ENCODE measurements around the gene CPA5.

Gene CPA5, protein sequence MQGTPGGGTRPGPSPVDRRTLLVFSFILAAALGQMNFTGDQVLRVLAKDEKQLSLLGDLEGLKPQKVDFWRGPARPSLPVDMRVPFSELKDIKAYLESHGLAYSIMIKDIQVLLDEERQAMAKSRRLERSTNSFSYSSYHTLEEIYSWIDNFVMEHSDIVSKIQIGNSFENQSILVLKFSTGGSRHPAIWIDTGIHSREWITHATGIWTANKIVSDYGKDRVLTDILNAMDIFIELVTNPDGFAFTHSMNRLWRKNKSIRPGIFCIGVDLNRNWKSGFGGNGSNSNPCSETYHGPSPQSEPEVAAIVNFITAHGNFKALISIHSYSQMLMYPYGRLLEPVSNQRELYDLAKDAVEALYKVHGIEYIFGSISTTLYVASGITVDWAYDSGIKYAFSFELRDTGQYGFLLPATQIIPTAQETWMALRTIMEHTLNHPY

DNA sequence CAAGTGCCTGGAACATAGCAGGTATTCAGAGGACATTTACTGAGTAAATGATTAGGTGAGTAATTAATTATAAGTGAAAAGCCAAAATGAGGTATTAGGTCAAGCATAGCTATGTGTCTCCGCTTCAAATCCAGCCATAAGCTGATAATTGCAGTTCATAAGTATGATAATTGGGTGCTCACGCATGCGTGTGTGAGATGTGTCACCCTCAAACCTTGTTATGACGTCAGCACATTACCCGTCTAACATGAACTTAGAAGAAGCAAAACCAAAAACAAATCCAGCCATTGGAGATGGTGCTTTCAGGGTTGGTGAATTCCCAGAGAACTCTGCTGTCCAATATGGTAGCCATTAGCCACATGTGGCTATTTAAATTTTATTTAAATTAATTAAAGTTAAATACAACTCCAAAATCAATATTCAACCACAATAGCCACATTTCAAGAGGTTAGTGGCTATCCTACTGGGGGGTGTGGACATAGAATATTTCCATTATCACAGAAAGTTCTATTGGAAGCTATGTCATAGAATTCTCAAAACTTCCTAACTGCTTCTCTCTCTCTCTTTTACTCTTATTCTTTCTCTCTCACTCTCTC lies at the start of gene CPA5:
Gene CPA5, plus strand, starts transcription at position 546 of the 596 bp plus-strand sequence. CDS start 1,670 bp downstream, outside the sequence.
- Histone ChIP-seq H3K36me3 (ENCODE audit: control insufficient read depth, low read depth, low read length) (no peaks in the 10 kb centered on the region), H3K4me3 (ENCODE audit: low read length) (peak within 1 kb of the TSS; percentile 0), H3K27ac (ENCODE audit: low read length) (no peak within 1 kb of the TSS), H3K9ac (ENCODE audit: low read length) (no peak within 1 kb of the TSS), H3K4me1 (ENCODE audit: control insufficient read depth, low read depth, low read length) (peaks cover 15% of the 10 kb centered on the region), H3K27me3 (ENCODE audit: control insufficient read depth, insufficient read depth, low read length) (no peaks in the 10 kb centered on the region), H3K9me3 (ENCODE audit: control insufficient read depth, low read depth, low read length) (no peaks in the 10 kb centered on the region)

DNA sequence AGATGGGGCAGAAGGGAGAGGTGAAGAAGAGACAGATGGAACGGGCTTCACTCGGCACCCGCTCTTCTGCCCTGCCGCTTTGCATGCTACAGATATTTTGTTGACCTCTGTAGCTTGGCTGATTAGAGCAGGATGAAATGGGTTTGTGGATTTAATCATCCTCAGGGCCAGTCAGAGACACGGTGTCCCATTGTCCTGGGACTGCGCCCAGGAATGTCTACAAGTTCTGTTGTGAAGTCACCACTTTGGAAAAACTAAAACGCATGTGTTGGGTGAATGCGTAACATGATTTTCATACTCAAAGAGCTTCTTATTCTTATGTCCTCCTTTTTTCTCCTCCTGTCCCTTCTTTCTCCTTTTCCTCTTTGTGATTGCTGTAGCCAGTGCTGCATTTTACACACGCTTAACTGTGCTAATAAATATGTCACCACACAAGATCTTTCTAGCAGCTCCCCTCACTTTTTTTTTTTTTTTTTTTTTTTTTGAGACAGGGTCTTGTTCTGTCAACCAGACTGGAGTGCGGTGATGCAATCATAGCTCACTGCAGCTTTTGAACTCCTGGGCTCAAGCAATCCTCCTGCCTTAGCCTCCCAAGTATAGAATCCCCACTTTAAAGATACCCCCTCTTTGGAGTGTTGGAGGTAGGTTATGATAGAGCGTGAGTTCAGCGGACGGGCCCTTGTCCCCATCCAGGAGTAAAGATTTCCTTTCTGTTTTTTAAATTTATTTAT lies 48.2 kb upstream of the CPA5 start:
- no peak overlapping the region for H3K4me3 ChIP-seq (ENCODE audit: low read length)
- H3K27me3 ChIP-seq (ENCODE audit: control insufficient read depth, insufficient read depth, low read length): no peaks in the 10 kb centered on the region
- no peaks in the 10 kb centered on the region for H3K9me3 ChIP-seq (ENCODE audit: control insufficient read depth, low read depth, low read length)
- H3K36me3 ChIP-seq (ENCODE audit: control insufficient read depth, low read depth, low read length): no peaks in the 10 kb centered on the region
- H3K27ac ChIP-seq (ENCODE audit: low read length): no peak overlapping the region
- no peak overlapping the region for H3K9ac ChIP-seq (ENCODE audit: low read length)
- no peaks in the 10 kb centered on the region for H3K4me1 ChIP-seq (ENCODE audit: control insufficient read depth, low read depth, low read length)

DNA sequence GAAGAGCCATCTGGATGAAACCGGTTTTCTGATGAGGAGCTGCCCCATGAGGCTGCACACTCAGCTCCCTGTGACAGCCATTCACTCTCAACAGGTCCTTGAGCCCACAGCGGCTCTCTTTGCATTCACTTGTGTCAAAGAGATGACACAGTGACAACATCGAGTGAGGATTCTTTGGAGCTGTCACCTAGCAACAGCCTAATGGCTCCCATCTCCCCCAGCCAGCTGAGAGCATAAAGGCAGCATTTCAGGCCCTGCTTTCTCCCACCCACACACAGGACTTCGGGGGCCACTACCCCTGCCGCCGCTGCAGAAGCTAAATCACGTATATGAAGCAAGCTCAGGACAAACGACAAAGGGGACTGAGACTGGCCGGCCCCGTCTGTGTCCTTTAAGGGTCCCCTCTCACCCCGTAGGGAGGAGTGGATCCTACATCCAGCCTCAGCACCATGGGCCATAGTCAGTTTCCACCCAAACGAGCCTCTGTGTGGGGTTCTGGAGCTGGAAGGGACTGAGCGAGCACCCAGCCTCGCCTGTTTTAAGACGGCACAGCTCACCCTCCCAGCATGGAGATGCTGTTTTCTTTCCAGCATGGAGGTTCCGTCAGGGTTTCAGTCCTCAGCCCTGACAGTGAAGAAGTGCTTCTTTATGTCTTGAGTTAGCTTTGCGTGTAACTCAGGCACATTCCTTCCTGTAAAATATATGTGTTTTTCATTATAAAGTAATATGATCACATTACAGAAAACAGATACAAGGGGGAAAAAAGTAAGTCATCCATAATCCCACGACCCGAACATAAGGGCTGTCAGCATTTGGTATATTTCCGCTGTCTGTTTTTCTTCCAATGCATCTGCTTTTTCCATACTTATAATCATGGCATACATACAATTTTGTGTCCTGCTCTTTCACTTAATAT lies 46.7 kb upstream of the CPA5 start:
- Histone ChIP-seq H3K4me3 (ENCODE audit: low read length) (no peak overlapping the region), H3K36me3 (ENCODE audit: control insufficient read depth, low read depth, low read length) (no peaks in the 10 kb centered on the region), H3K4me1 (ENCODE audit: control insufficient read depth, low read depth, low read length) (no peaks in the 10 kb centered on the region), H3K27me3 (ENCODE audit: control insufficient read depth, insufficient read depth, low read length) (no peaks in the 10 kb centered on the region), H3K27ac (ENCODE audit: low read length) (no peak overlapping the region), H3K9me3 (ENCODE audit: control insufficient read depth, low read depth, low read length) (no peaks in the 10 kb centered on the region), H3K9ac (ENCODE audit: low read length) (no peak overlapping the region)

DNA sequence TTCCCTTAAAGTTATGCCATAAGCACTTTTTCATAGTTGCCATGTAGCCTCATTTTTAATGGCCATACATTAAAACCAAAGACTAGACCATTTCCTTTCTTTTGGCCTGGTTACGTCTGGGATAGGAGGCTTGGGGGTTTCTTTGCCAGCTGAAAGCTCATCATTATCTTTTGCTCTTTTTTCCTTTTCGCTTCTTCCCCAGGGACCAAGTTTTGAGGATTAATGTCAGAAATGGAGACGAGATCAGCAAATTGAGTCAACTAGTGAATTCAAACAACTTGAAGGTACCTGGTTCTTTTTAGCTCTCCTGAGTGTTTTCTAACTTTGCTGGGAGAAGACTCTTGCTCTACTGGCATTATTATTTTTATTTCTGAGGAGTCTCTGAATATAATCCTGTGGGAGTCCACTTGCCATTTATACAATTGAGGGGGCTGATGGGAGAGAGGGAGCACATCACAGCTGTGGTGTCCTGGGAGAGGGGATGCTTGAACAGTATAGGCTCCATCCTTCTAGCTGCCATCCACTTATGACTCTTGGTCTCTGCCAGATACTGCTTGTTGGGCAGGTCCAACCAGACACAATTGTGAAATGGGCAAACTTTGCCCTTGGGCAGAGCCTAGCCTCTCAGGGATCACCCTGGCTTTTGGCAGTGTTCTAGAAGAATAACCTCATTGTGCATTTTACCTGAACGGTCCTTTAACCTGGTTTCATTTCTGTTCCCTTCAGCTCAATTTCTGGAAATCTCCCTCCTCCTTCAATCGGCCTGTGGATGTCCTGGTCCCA lies 45.9 kb upstream of the CPA5 start:
- H3K27me3 ChIP-seq (ENCODE audit: control insufficient read depth, insufficient read depth, low read length): no peaks in the 10 kb centered on the region
- H3K4me3 ChIP-seq (ENCODE audit: low read length): no peak overlapping the region
- no peak overlapping the region for H3K9ac ChIP-seq (ENCODE audit: low read length)
- H3K4me1 ChIP-seq (ENCODE audit: control insufficient read depth, low read depth, low read length): no peaks in the 10 kb centered on the region
- H3K9me3 ChIP-seq (ENCODE audit: control insufficient read depth, low read depth, low read length): no peaks in the 10 kb centered on the region
- H3K36me3 ChIP-seq (ENCODE audit: control insufficient read depth, low read depth, low read length): no peaks in the 10 kb centered on the region
- no peak overlapping the region for H3K27ac ChIP-seq (ENCODE audit: low read length)

DNA sequence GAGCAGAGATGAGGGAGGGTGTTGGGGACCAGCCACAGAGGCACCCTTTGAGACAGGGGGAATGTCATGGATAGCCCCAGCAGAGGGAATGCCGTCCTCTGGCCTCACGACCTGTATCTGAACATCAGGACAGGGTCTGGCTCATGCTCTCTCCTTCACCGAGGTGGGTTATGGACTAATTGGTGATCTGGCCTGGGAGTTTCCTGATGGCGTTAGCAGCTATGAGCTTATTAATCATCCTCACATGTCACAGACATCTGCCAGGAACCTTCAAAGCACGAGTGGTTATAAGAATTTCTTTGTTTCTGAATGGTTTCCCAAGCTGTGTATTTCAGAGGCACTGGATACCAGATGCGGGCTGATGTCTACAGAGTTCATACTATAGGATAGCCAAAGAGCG lies 44.8 kb upstream of the CPA5 start:
- Histone ChIP-seq H3K4me1 (ENCODE audit: control insufficient read depth, low read depth, low read length) (no peaks in the 10 kb centered on the region), H3K9ac (ENCODE audit: low read length) (no peak overlapping the region), H3K36me3 (ENCODE audit: control insufficient read depth, low read depth, low read length) (no peaks in the 10 kb centered on the region), H3K9me3 (ENCODE audit: control insufficient read depth, low read depth, low read length) (no peaks in the 10 kb centered on the region), H3K4me3 (ENCODE audit: low read length) (no peak overlapping the region), H3K27ac (ENCODE audit: low read length) (no peak overlapping the region), H3K27me3 (ENCODE audit: control insufficient read depth, insufficient read depth, low read length) (no peaks in the 10 kb centered on the region)

DNA sequence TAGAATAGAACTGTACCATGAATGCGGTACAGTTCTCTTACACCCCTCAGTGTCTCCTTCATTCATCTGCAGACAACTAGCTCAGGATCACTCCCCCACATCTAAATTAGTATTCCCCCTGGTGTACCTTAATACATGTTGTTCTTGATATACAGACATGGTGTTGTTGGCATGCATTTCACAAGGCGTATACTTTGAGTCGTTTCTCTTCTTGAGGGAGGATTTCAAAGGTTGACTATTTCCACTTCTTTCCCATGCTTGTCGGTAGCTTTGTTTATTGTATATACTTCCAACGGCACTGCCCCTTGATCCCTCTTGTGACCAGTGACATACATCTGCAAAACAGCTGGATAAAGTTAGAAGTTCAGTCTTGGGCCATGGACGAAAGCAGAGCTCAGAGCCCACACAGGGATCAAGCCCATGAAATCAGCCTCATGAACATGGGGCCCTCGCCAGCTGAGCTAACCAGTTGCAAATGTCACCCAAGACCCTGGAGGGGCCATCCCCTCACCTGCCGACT lies 43.1 kb upstream of the CPA5 start:
- H3K27ac ChIP-seq (ENCODE audit: low read length): no peak overlapping the region
- no peak overlapping the region for H3K4me3 ChIP-seq (ENCODE audit: low read length)
- H3K36me3 ChIP-seq (ENCODE audit: control insufficient read depth, low read depth, low read length): no peaks in the 10 kb centered on the region
- H3K9ac ChIP-seq (ENCODE audit: low read length): no peak overlapping the region
- H3K9me3 ChIP-seq (ENCODE audit: control insufficient read depth, low read depth, low read length): no peaks in the 10 kb centered on the region
- H3K27me3 ChIP-seq (ENCODE audit: control insufficient read depth, insufficient read depth, low read length): no peaks in the 10 kb centered on the region
- H3K4me1 ChIP-seq (ENCODE audit: control insufficient read depth, low read depth, low read length): no peaks in the 10 kb centered on the region

DNA sequence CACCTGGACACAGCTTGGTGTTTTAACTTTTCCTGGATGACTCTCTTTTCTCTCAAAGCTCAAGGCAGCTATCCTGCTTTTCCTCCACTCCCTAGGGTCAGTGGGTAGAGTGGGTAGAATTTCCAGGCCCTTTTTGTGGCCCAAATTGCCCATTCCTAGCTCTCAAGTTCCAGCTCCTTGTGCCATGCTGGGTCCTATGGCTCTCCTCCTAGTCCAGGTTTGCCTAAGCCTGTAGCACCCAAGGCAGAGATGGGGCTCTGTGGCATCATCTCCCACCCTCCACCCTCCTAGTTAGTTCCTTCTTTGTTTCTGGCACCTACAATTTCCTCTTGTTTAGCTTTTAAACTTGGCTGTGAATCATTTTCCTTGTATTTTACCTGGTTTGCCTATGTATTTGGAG lies 42.0 kb upstream of the CPA5 start:
- no peaks in the 10 kb centered on the region for H3K27me3 ChIP-seq (ENCODE audit: control insufficient read depth, insufficient read depth, low read length)
- H3K9ac ChIP-seq (ENCODE audit: low read length): no peak overlapping the region
- H3K36me3 ChIP-seq (ENCODE audit: control insufficient read depth, low read depth, low read length): no peaks in the 10 kb centered on the region
- H3K4me1 ChIP-seq (ENCODE audit: control insufficient read depth, low read depth, low read length): no peaks in the 10 kb centered on the region
- H3K4me3 ChIP-seq (ENCODE audit: low read length): no peak overlapping the region
- no peak overlapping the region for H3K27ac ChIP-seq (ENCODE audit: low read length)
- H3K9me3 ChIP-seq (ENCODE audit: control insufficient read depth, low read depth, low read length): no peaks in the 10 kb centered on the region

DNA sequence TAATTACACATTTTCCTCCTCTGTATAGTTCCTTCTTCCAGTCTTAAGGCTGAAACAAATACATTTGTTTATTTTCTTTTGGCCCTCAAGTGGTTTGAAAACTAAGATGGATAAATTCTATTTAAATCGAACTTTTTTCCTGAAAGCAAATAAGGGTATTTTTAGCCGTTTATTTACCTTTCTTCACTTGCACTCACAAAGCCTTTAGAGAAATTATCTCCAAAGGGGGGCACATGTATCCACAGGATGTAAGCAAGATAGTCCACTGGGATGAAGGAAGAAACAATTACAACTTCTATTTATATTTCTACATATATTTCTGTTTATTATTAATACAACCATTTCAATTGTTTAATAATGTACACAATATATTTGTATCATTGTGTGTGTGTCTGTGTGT lies 41.5 kb upstream of the CPA5 start:
- Histone ChIP-seq H3K36me3 (ENCODE audit: control insufficient read depth, low read depth, low read length) (no peaks in the 10 kb centered on the region), H3K9me3 (ENCODE audit: control insufficient read depth, low read depth, low read length) (no peaks in the 10 kb centered on the region), H3K27me3 (ENCODE audit: control insufficient read depth, insufficient read depth, low read length) (no peaks in the 10 kb centered on the region), H3K4me3 (ENCODE audit: low read length) (no peak overlapping the region), H3K9ac (ENCODE audit: low read length) (no peak overlapping the region), H3K4me1 (ENCODE audit: control insufficient read depth, low read depth, low read length) (no peaks in the 10 kb centered on the region), H3K27ac (ENCODE audit: low read length) (no peak overlapping the region)

DNA sequence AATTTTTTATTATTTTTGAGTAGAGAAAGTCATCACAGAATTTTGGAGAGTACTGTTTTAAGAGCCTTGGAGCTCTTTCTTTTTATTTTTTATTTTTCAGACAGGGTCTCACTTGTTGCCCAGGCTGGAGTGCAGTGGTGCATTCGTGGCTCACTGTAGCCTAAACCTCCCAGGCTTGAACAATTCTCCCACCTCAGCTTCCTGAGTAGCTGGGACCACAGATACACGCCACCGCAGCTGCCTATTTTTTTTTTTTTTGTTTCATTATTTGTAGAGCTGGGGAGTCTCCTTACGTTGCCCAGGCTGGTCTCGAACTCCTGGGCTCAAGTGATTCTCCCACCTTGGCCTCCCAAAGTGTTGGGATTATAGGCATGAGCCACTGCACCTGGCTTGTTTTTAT lies 41.1 kb upstream of the CPA5 start:
- Histone ChIP-seq H3K27me3 (ENCODE audit: control insufficient read depth, insufficient read depth, low read length) (no peaks in the 10 kb centered on the region), H3K36me3 (ENCODE audit: control insufficient read depth, low read depth, low read length) (no peaks in the 10 kb centered on the region), H3K9me3 (ENCODE audit: control insufficient read depth, low read depth, low read length) (no peaks in the 10 kb centered on the region), H3K4me1 (ENCODE audit: control insufficient read depth, low read depth, low read length) (no peaks in the 10 kb centered on the region), H3K27ac (ENCODE audit: low read length) (no peak overlapping the region), H3K4me3 (ENCODE audit: low read length) (no peak overlapping the region), H3K9ac (ENCODE audit: low read length) (no peak overlapping the region)

DNA sequence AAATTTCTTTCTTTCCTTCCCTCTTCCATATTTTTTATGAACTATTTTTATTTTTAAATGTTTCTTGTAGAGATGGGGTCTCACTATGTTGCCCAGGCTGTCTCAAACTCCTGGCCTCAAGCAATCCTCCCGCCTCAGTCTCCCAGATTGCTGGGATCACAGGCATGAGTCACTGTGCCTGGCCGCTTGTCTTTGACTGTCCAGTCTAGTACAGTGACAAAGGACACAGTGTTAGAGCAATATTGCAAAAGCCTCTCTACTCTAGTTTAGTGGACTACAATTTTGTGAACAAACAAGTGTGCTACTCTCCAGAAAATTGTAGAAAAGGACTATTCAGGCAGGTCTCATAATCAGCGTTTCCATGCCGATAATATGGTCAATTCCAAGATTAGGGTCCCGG lies 40.6 kb upstream of the CPA5 start:
- Histone ChIP-seq H3K36me3 (ENCODE audit: control insufficient read depth, low read depth, low read length) (no peaks in the 10 kb centered on the region), H3K4me1 (ENCODE audit: control insufficient read depth, low read depth, low read length) (no peaks in the 10 kb centered on the region), H3K9ac (ENCODE audit: low read length) (no peak overlapping the region)

More for the DNA sequence above, 40.6 kb upstream of the CPA5 start:
- no peak overlapping the region for H3K4me3 ChIP-seq (ENCODE audit: low read length)
- no peak overlapping the region for H3K27ac ChIP-seq (ENCODE audit: low read length)
- no peaks in the 10 kb centered on the region for H3K27me3 ChIP-seq (ENCODE audit: control insufficient read depth, insufficient read depth, low read length)
- H3K9me3 ChIP-seq (ENCODE audit: control insufficient read depth, low read depth, low read length): no peaks in the 10 kb centered on the region

Measured in iPS-18a (cell line).